C4-2B (cell line): ENCODE data around the gene PLPP3.

Experiments used
- CTCF ChIP-seq: fragments of 450-650 bp; conservative IDR thresholded peaks from 2 replicates; pipeline ENCODE4 v1.5.1; 2017; ENCODE audit warnings: mild to moderate bottlenecking
- ZFX ChIP-seq: fragments of 450-650 bp; IDR thresholded peaks from 2 replicates; pipeline ENCODE4 v1.6.1; 2017

GRCh38 chr1:56459260-56459659 lies 120.1 kb downstream of the PLPP3 start:
- TF ChIP-seq CTCF (no peak), ZFX (no peak)
